Neural progenitor cell (in vitro differentiated cells): ENCODE data around the gene MUC5AC. TPM values are rescaled to one million over a fixed set of nuclear protein-coding genes. Genes with fewer than 3 reads are reported as not detected.

Source experiments
- DNase-seq: peaks from one replicate; pipeline ENCODE4 v3.0.0-alpha.2; 2016; ENCODE audit warnings: low spot score
- H2AFZ ChIP-seq: fragments of 200-600 bp; sonication (generic); replicated peaks from 2 replicates; pipeline ENCODE4 v1.6.1; 2016; ENCODE audit warnings: antibody characterized with exemption
- H3F3A ChIP-seq: fragments of 200-600 bp; sonication (generic); 2 replicates; pipeline ENCODE4 v1.6.1; 2016; ENCODE audit warnings: antibody characterized with exemption, low read depth
- H3K27ac ChIP-seq: fragments of 200-600 bp; sonication (generic); 2 replicates; pipeline ENCODE4 v1.5.1; 2016; ENCODE audit warnings: mild to moderate bottlenecking
- H3K27me3 ChIP-seq: fragments of 200-600 bp; sonication (generic); 2 replicates; pipeline ENCODE4 v1.6.1; 2016; ENCODE audit warnings: mild to moderate bottlenecking, moderate library complexity
- H3K36me3 ChIP-seq: fragments of 200-600 bp; sonication (generic); 2 replicates; pipeline ENCODE4 v1.5.1; 2016
- H3K4me1 ChIP-seq: fragments of 200-600 bp; sonication (generic); 2 replicates; pipeline ENCODE4 v1.6.1; 2016; ENCODE audit warnings: mixed run types
- H3K4me2 ChIP-seq: fragments of 200-600 bp; sonication (generic); 2 replicates; pipeline ENCODE4 v1.6.1; 2016
- H3K4me3 ChIP-seq: fragments of 200-600 bp; sonication (generic); 2 replicates; pipeline ENCODE4 v1.5.1; 2016
- H3K79me2 ChIP-seq: fragments of 200-600 bp; sonication (generic); 2 replicates; pipeline ENCODE4 v1.6.1; 2016; ENCODE audit warnings: low read depth
- H3K9ac ChIP-seq: fragments of 200-600 bp; sonication (generic); 2 replicates; pipeline ENCODE4 v1.6.1; 2016
- H3K9me3 ChIP-seq: fragments of 200-600 bp; sonication (generic); 2 replicates; pipeline ENCODE4 v1.5.1; 2016; ENCODE audit warnings: low read depth
- H4K20me1 ChIP-seq: fragments of 200-600 bp; sonication (generic); 2 replicates; pipeline ENCODE4 v1.6.1; 2016; ENCODE audit warnings: low read depth
- H3K27ac Mint-ChIP-seq: 3 replicates; pipeline ENCODE4 v1.8.0; 2021; ENCODE audit warnings: mixed read lengths
- H3K27me3 Mint-ChIP-seq: 2 replicates; pipeline ENCODE4 v1.8.0; 2022; ENCODE audit warnings: low read depth, mild to moderate bottlenecking, inconsistent platforms, moderate library complexity, mixed read lengths; ENCODE audit not compliant: insufficient read depth
- H3K36me3 Mint-ChIP-seq: 3 replicates; pipeline ENCODE4 v1.8.0; 2021; ENCODE audit warnings: mixed read lengths
- H3K4me1 Mint-ChIP-seq: 3 replicates; pipeline ENCODE4 v1.8.0; 2021; ENCODE audit warnings: mixed read lengths
- H3K4me3 Mint-ChIP-seq: 3 replicates; pipeline ENCODE4 v1.8.0; 2021; ENCODE audit warnings: mild to moderate bottlenecking, moderate library complexity, mixed read lengths
- H3K9me3 Mint-ChIP-seq: 3 replicates; pipeline ENCODE4 v1.8.0; 2020; ENCODE audit warnings: mixed read lengths
- EZH2 ChIP-seq: fragments of 200-600 bp; sonication (generic); IDR thresholded peaks from 2 replicates; pipeline ENCODE4 v1.6.1; 2017; ENCODE audit warnings: antibody characterized with exemption, mild to moderate bottlenecking, moderate library complexity
- EZH2phosphoT487 ChIP-seq: fragments of 200-600 bp; sonication (generic); IDR thresholded peaks from 2 replicates; pipeline ENCODE4 v1.6.1; 2017; ENCODE audit warnings: antibody characterized with exemption
- total RNA-seq: library from RNA; depleted of rRNA; stranded (reverse); fragments of >200 nt; gene quantifications from 2 replicates; pipeline ENCODE4 v1.2.3, GENCODE V29; 2015; ENCODE audit warnings: low replicate concordance
- TF ChIP-seq, protein P1 (sequence below): fragments of 200-600 bp; sonication (generic); IDR thresholded peaks from 2 replicates; pipeline ENCODE4 v1.5.1; 2017; ENCODE audit warnings: antibody characterized with exemption, mild to moderate bottlenecking

MUC5AC gene
- total RNA-seq = not detected in 2 replicates

GRCh38 chr11:1157645-1158591 is at the start of gene MUC5AC:
Gene MUC5AC, plus strand, starts transcription at chr11:1157953. Its CDS starts 47 bp downstream, at chr11:1158000.
- H3K4me2 ChIP-seq = no peak within 1 kb of the TSS
- no peak within 1 kb of the TSS for H2AFZ ChIP-seq
- H3K27me3 ChIP-seq = no peaks in the 10 kb centered on the region
- no peaks in the 10 kb centered on the region for H3K9me3 Mint-ChIP-seq
- H3K9ac ChIP-seq = no peak within 1 kb of the TSS
- H3K36me3 Mint-ChIP-seq = no peaks in the 10 kb centered on the region
- no peaks in the 10 kb centered on the region for H3K4me1 Mint-ChIP-seq
- H3K79me2 ChIP-seq = no peaks in the 10 kb centered on the region
- no peak within 1 kb of the TSS for H3K27ac Mint-ChIP-seq
- H3K36me3 ChIP-seq = no peaks in the 10 kb centered on the region
- no peaks in the 10 kb centered on the region for H4K20me1 ChIP-seq
- H3K9me3 ChIP-seq = no peaks in the 10 kb centered on the region
- no peak within 1 kb of the TSS for H3K27ac ChIP-seq
- H3K4me3 Mint-ChIP-seq = no peak within 1 kb of the TSS
- TF ChIP-seq EZH2phosphoT487 (no peak), EZH2 (no peak)
- TF ChIP-seq, protein P1, sequence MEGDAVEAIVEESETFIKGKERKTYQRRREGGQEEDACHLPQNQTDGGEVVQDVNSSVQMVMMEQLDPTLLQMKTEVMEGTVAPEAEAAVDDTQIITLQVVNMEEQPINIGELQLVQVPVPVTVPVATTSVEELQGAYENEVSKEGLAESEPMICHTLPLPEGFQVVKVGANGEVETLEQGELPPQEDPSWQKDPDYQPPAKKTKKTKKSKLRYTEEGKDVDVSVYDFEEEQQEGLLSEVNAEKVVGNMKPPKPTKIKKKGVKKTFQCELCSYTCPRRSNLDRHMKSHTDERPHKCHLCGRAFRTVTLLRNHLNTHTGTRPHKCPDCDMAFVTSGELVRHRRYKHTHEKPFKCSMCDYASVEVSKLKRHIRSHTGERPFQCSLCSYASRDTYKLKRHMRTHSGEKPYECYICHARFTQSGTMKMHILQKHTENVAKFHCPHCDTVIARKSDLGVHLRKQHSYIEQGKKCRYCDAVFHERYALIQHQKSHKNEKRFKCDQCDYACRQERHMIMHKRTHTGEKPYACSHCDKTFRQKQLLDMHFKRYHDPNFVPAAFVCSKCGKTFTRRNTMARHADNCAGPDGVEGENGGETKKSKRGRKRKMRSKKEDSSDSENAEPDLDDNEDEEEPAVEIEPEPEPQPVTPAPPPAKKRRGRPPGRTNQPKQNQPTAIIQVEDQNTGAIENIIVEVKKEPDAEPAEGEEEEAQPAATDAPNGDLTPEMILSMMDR = no peak
- no peak for DNase-seq
- no peak within 1 kb of the TSS for H3K4me3 ChIP-seq
- H3K4me1 ChIP-seq = no peaks in the 10 kb centered on the region
- no peaks in the 10 kb centered on the region for H3F3A ChIP-seq
- H3K27me3 Mint-ChIP-seq = no peaks in the 10 kb centered on the region

GRCh38 chr11:1108246-1108900 is 49.4 kb upstream of the MUC5AC start:
- H3K36me3 Mint-ChIP-seq = no peaks in the 10 kb centered on the region
- no peak overlapping the region for H3K4me2 ChIP-seq
- H3K4me1 Mint-ChIP-seq = no peaks in the 10 kb centered on the region
- H3K79me2 ChIP-seq = no peaks in the 10 kb centered on the region
- no peaks in the 10 kb centered on the region for H4K20me1 ChIP-seq
- no peak for DNase-seq
- H3K9me3 Mint-ChIP-seq = no peaks in the 10 kb centered on the region
- H3K27me3 Mint-ChIP-seq = peaks cover 7% of the 10 kb centered on the region
- no peaks in the 10 kb centered on the region for H3K9me3 ChIP-seq
- no peak overlapping the region for H2AFZ ChIP-seq
- H3F3A ChIP-seq = no peaks in the 10 kb centered on the region
- H3K4me3 Mint-ChIP-seq = no peak overlapping the region
- H3K9ac ChIP-seq = no peak overlapping the region
- no peaks in the 10 kb centered on the region for H3K36me3 ChIP-seq
- no peak overlapping the region for H3K27ac ChIP-seq
- H3K4me3 ChIP-seq = no peak overlapping the region
- H3K4me1 ChIP-seq = no peaks in the 10 kb centered on the region
- no peaks in the 10 kb centered on the region for H3K27me3 ChIP-seq
- TF ChIP-seq EZH2 = no peak
- TF ChIP-seq, protein P1 = no peak
- no peak for TF ChIP-seq EZH2phosphoT487
- H3K27ac Mint-ChIP-seq = no peak overlapping the region

DNA sequence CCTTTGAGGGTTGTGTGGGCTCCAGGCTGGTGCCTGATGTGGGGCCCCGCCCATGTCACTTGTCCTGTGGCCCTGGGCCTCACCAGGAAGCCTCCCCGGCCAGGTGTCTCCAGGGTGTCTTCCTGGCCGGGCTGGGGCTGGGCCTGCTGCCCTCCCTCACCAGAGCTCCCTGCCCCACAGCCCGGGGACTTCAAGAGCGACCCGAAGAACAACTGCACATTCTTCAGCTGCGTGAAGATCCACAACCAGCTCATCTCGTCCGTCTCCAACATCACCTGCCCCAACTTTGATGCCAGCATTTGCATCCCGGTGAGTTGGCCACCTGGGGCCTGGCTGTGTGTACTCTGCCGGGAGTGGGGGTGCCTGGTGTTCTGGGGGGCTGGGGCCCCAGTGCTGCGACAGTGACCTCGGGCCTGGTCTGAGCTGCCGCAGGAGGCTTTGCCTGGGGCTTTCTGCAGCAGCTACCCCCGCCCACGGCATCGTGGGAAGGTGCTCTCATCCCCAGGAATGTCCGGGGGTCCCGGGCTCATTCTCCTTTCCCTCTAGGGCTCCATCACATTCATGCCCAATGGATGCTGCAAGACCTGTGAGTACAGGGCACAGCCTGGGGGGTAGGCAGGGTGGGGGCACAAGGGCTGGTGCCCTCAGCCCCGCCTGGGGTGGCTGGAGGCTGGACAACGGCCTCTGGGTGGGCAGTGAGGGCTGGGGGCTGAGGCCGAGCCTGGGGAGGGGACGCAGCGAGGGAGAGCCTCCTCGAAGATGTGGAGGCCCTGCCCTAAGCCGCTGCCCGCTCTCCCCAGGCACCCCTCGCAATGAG is 48.4 kb upstream of the MUC5AC start:
- Mint-ChIP-seq H3K36me3 (no peaks in the 10 kb centered on the region), H3K4me1 (no peaks in the 10 kb centered on the region), H3K9me3 (no peaks in the 10 kb centered on the region), H3K27ac (no peak overlapping the region), H3K4me3 (no peak overlapping the region), H3K27me3 (peaks cover 7% of the 10 kb centered on the region)
- no peak for DNase-seq
- Histone ChIP-seq H3K36me3 (no peaks in the 10 kb centered on the region), H3K4me3 (no peak overlapping the region), H3K9me3 (no peaks in the 10 kb centered on the region), H3K27me3 (no peaks in the 10 kb centered on the region), H2AFZ (no peak overlapping the region), H3K4me2 (no peak overlapping the region), H4K20me1 (no peaks in the 10 kb centered on the region), H3K79me2 (no peaks in the 10 kb centered on the region), H3K9ac (no peak overlapping the region), H3F3A (no peaks in the 10 kb centered on the region), H3K27ac (no peak overlapping the region), H3K4me1 (no peaks in the 10 kb centered on the region)
- no peak for TF ChIP-seq EZH2phosphoT487
- TF ChIP-seq EZH2 = no peak
- TF ChIP-seq, protein P1 = no peak
